Activated naive CD8-positive, alpha-beta T cell treated with anti-CD3 and anti-CD28 coated beads, Interleukin-2, amount 50 U/mL, for 24 hours (primary cell): ENCODE results near the gene MAPK11.
"Not testable (repeated sequence)": the region's sequence is repeated elsewhere in the genome, so short reads cannot be mapped to it uniquely, and the experiment has no call there.

Experiments
- ATAC-seq: fragments of 150-1000 bp; cut with Tn5 transposase; one replicate; pipeline ENCODE4 v1.10.0; 2021
- DNase-seq: peaks from one replicate; pipeline ENCODE4 v3.0.0; 2021
- H3K27ac Mint-ChIP-seq: one replicate; pipeline ENCODE4 v1.8.0; 2021; ENCODE audit warnings: mild to moderate bottlenecking, mixed read lengths
- H3K27me3 Mint-ChIP-seq: one replicate; pipeline ENCODE4 v1.8.0; 2021; ENCODE audit warnings: mixed read lengths
- H3K36me3 Mint-ChIP-seq: one replicate; pipeline ENCODE4 v1.8.0; 2021; ENCODE audit warnings: low read depth, mixed read lengths
- H3K4me1 Mint-ChIP-seq: one replicate; pipeline ENCODE4 v1.8.0; 2021; ENCODE audit warnings: mixed read lengths
- H3K4me3 Mint-ChIP-seq: one replicate; pipeline ENCODE4 v1.8.0; 2021; ENCODE audit warnings: mild to moderate bottlenecking, moderate library complexity, mixed read lengths
- H3K9me3 Mint-ChIP-seq: one replicate; pipeline ENCODE4 v1.8.0; 2021; ENCODE audit warnings: mixed read lengths

The MAPK11 gene

GRCh38 chr22:50280022-50280707 is 10.0 kb upstream of the MAPK11 start:
- no peak for ATAC-seq
- Mint-ChIP-seq H3K4me1 (no peaks in the 10 kb centered on the region), H3K9me3 (no peaks in the 10 kb centered on the region), H3K4me3 (no peak overlapping the region), H3K27me3 (no peaks in the 10 kb centered on the region), H3K27ac (no peak overlapping the region), H3K36me3 (no peaks in the 10 kb centered on the region)
- DNase-seq, result no peak

GRCh38 chr22:50278956-50279619 is 8.9 kb upstream of the MAPK11 start:
- H3K4me1 Mint-ChIP-seq, result no peaks in the 10 kb centered on the region
- no peak overlapping the region for H3K27ac Mint-ChIP-seq
- DNase-seq, result no peak
- ATAC-seq, result no peak
- no peaks in the 10 kb centered on the region for H3K36me3 Mint-ChIP-seq
- H3K27me3 Mint-ChIP-seq, result no peaks in the 10 kb centered on the region
- H3K9me3 Mint-ChIP-seq, result no peaks in the 10 kb centered on the region
- H3K4me3 Mint-ChIP-seq, result no peak overlapping the region

GRCh38 chr22:50278461-50278860 is 8.3 kb upstream of the MAPK11 start:
- Mint-ChIP-seq H3K27me3 (no peaks in the 10 kb centered on the region), H3K4me3 (no peak overlapping the region), H3K36me3 (no peaks in the 10 kb centered on the region), H3K9me3 (no peaks in the 10 kb centered on the region), H3K4me1 (no peaks in the 10 kb centered on the region), H3K27ac (no peak overlapping the region)
- ATAC-seq (no peak), DNase-seq (no peak)

DNA sequence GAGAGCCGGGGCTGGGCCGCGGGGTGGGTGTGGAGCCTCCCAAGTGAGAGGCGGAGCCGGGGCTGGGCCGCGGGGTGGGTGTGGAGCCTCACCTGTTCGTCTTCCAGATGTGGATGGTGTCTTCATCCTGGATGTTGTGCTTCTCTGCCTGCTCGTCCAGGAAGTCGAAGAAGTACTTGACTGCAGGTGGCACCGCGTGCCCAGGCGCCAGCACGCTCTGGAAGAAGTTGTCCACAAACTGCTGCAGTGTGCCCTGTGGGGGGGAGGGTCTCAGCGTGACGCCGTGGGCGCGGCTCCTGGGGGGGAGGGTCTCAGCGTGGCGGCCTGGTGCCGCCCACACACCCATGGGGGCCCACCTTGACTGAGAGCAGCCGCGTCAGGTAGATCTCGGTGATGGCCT is 7.6 kb upstream of the MAPK11 start:
- Mint-ChIP-seq H3K27ac (no peak overlapping the region), H3K27me3 (no peaks in the 10 kb centered on the region), H3K9me3 (no peaks in the 10 kb centered on the region), H3K36me3 (no peaks in the 10 kb centered on the region), H3K4me1 (no peaks in the 10 kb centered on the region), H3K4me3 (no peak overlapping the region)
- no peak for DNase-seq
- ATAC-seq, result no peak

GRCh38 chr22:50276143-50276542 is 6.0 kb upstream of the MAPK11 start:
- DNase-seq, result peak; percentile 63
- H3K9me3 Mint-ChIP-seq, result no peaks in the 10 kb centered on the region

DNA sequence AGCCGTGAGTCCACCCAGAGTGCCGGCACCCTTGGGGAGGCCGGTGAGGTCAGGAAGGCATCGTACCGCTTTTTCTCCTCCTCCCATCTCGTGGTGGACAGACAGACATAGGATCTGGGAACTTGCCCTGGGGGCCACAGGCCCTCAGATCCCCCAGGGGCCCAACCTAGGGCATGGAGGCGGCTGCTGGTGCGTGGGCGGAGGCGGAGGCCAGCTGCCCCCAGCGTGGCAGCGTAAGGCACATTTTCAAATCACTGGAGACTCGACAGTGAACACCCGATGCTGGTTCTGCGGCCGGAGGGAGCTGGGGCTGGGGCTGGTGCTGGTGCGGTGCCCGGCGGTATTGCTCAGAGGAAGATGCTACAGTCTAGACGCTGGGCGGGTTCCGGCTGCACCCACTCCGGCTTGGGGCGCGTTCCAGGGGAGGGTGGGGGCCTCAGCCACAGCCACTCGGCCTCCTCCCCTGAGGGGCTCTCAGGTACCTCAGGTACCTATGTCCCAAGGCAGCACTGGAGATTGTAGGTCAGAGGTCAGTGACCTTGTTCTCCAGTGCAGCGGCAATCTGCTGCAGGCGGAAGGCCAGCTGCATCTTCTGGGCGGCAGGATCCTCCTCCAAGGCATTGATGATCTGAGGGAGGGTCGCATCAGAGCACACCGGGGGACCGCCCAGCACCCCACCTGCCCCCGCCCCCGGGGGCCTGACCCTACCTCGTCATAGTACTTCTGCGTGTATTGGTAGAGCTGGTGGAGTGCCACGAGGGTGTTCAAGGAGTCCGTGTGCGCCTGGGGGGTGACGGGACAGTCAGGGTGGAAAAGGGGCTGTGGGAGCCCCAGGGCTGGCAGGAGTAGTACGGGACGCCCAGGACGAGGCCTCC is 5.2 kb upstream of the MAPK11 start:
- no peak overlapping the region for H3K27ac Mint-ChIP-seq
- H3K27me3 Mint-ChIP-seq, result peaks cover 5% of the 10 kb centered on the region
- H3K4me1 Mint-ChIP-seq, result peaks cover 6% of the 10 kb centered on the region
- H3K4me3 Mint-ChIP-seq, result no peak overlapping the region
- DNase-seq, result no peak
- no peaks in the 10 kb centered on the region for H3K36me3 Mint-ChIP-seq
- H3K9me3 Mint-ChIP-seq, result no peaks in the 10 kb centered on the region
- no peak for ATAC-seq

More at GRCh38 chr22:50276143-50276542, 6.0 kb upstream of the MAPK11 start:
- Mint-ChIP-seq H3K27me3 (peaks cover 3% of the 10 kb centered on the region), H3K36me3 (no peaks in the 10 kb centered on the region), H3K27ac (no peak overlapping the region), H3K4me1 (peaks cover 1% of the 10 kb centered on the region), H3K4me3 (no peak overlapping the region)
- ATAC-seq, result peak; percentile 68

GRCh38 chr22:50274771-50275170 is 4.6 kb upstream of the MAPK11 start:
- no peak overlapping the region for H3K27ac Mint-ChIP-seq
- H3K9me3 Mint-ChIP-seq, result no peaks in the 10 kb centered on the region
- H3K4me3 Mint-ChIP-seq, result no peak overlapping the region
- no peak for ATAC-seq
- no peak for DNase-seq
- H3K27me3 Mint-ChIP-seq, result peaks cover 5% of the 10 kb centered on the region
- peaks cover 6% of the 10 kb centered on the region for H3K4me1 Mint-ChIP-seq
- no peaks in the 10 kb centered on the region for H3K36me3 Mint-ChIP-seq

DNA sequence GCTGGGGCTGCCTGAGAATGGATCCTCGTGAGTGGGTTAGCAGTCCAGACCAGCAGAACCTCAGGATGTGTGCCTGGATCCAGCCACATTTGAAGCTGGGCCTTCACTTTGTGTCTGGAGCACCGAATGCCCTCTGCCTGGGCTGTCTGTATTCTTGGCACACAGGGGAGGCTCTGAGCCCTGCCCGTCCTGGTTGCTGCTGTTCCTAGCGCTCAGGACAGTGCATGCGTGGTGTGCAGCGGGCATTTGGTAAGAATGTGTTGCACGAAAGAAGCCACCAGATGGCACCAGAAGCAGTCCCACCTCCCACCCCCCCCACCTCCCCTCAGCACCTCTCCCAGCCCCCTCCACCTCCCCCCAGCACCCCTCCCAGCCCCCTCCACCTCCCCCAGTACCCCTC is 4.1 kb upstream of the MAPK11 start:
- DNase-seq (peak; percentile 45), ATAC-seq (no peak)
- Mint-ChIP-seq H3K9me3 (no peaks in the 10 kb centered on the region), H3K27ac (no peak overlapping the region), H3K27me3 (peaks cover 5% of the 10 kb centered on the region), H3K36me3 (no peaks in the 10 kb centered on the region), H3K4me3 (no peak overlapping the region), H3K4me1 (peaks cover 6% of the 10 kb centered on the region)

DNA sequence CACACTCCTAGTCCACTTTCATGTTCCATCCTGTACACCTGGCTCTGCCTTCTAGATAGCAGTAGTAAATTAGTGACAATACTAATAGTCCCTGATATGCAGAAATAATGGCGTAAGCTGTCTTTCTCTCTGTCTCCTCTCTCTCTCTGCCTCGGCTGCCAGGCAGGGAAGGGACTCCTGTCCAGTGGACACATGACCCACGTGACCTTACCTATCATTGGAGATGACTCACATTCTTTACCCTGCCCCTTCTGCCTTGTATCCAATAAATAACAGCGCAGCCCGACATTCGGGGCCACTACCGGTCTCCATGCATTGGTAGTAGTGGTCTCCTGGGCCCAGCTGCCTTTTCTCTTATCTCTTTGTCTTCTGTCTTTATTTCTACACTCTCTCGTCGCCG is 3.6 kb upstream of the MAPK11 start:
- H3K4me3 Mint-ChIP-seq, H3K27me3 Mint-ChIP-seq, H3K27ac Mint-ChIP-seq, ATAC-seq, H3K9me3 Mint-ChIP-seq, H3K4me1 Mint-ChIP-seq, DNase-seq, H3K36me3 Mint-ChIP-seq: not testable (repeated sequence)

- H3K27ac Mint-ChIP-seq, H3K9me3 Mint-ChIP-seq, H3K27me3 Mint-ChIP-seq, H3K36me3 Mint-ChIP-seq, H3K4me3 Mint-ChIP-seq, DNase-seq, ATAC-seq, H3K4me1 Mint-ChIP-seq: not testable (repeated sequence)
Observed at GRCh38 chr22:50273352-50273751, 3.2 kb upstream of the MAPK11 start.

DNA sequence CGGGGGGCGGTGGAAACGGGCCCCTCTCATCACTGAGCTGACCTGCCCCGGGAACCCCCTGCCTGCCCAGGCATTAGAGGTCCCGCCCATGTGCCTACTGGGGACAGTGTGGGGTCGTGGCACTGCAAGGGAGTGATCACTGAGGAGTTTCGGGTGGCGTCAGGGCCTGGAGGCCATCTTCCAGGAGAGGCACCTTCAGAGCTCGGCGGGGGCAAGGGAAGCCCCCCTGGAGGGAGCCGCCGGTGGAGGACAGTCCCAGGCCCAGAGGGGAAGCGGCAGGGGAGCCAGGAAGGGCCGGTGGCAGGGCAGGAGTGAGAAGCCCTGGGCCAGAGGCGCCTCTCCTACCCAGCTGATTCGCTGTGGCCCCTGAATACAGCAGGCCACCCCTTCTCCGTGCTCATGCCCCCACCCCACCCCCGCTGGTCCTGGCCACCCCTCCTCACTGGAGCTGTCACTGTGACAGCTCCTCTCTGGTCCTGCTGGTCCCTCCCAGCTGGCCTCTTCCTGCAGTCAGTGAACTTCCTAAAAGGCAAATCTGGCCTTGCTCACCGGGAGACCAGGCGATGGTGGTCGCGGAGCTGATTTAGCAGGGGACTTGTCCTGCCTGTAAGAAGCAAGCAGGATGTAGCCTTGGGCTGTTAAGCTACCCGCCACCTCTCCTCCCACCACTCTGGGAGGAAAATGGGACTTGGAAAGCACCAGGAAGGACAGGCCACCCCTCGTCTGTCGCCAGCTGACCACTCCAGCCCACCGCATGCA is 2.0 kb upstream of the MAPK11 start:
- Mint-ChIP-seq H3K27ac (no peak overlapping the region), H3K4me1 (peaks cover 10% of the 10 kb centered on the region), H3K4me3 (no peak overlapping the region), H3K27me3 (peaks cover 5% of the 10 kb centered on the region), H3K36me3 (no peaks in the 10 kb centered on the region), H3K9me3 (no peaks in the 10 kb centered on the region)
- no peak for ATAC-seq
- no peak for DNase-seq

DNA sequence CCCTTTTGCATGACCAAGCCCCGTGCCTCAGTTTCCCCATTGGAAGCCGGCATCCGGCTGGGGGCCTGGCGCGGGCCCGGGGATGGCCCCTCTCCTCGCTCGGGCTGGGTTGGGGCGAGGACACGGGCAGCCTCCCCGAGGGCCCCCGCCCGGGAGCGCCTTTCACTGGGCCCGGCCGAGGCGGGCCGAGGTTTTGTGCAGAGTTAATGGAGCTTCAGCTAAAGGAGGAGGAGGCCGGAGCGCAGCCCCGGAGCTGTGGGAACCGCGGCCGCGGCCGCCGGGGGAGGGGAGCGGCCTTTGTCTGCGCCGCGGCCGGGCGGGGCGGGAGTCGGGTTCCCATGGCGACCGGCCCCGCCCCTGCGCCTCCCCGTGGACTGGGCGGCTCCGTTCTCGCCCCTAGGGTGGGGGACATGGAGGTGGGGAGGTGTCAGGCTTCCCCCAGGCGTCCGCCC is 1.4 kb upstream of the MAPK11 start:
- Mint-ChIP-seq H3K4me1 (peaks cover 10% of the 10 kb centered on the region), H3K36me3 (no peaks in the 10 kb centered on the region), H3K27ac (no peak overlapping the region), H3K27me3 (peaks cover 5% of the 10 kb centered on the region), H3K4me3 (peak overlapping the region; percentile 34), H3K9me3 (no peaks in the 10 kb centered on the region)
- DNase-seq (peak; percentile 73), ATAC-seq (peak; percentile 12)

GRCh38 chr22:50270666-50271394 is 650 bp upstream of the MAPK11 start:
- peak; percentile 74 for DNase-seq
- H3K9me3 Mint-ChIP-seq, result no peaks in the 10 kb centered on the region
- peaks cover 5% of the 10 kb centered on the region for H3K27me3 Mint-ChIP-seq
- no peak overlapping the region for H3K27ac Mint-ChIP-seq
- peaks cover 10% of the 10 kb centered on the region for H3K4me1 Mint-ChIP-seq
- H3K36me3 Mint-ChIP-seq, result no peaks in the 10 kb centered on the region
- ATAC-seq, result peak; percentile 44
- peak overlapping the region; percentile 66 for H3K4me3 Mint-ChIP-seq

GRCh38 chr22:50269573-50269969 is 609 bp downstream of the MAPK11 start:
- peaks cover 5% of the 10 kb centered on the region for H3K27me3 Mint-ChIP-seq
- DNase-seq, result no peak
- H3K36me3 Mint-ChIP-seq, result no peaks in the 10 kb centered on the region
- no peak overlapping the region for H3K27ac Mint-ChIP-seq
- ATAC-seq, result no peak
- peaks cover 10% of the 10 kb centered on the region for H3K4me1 Mint-ChIP-seq
- no peak overlapping the region for H3K4me3 Mint-ChIP-seq
- no peaks in the 10 kb centered on the region for H3K9me3 Mint-ChIP-seq
